HL-60 (cell line): ENCODE results near the gene EYA4.

Source experiments
- DNase-seq, 2 experiments: peaks; one replicate each; pipeline ENCODE4 v3.0.0-alpha.2; 2010 to 2020; ENCODE audit warnings: low read depth in 1 of 2, low spot score in 1 of 2
- H3K27ac ChIP-seq: fragments of 250-450 bp; sonication (Bioruptor Pico); replicated peaks from 2 replicates; pipeline ENCODE4 v1.5.1; 2020; ENCODE audit warnings: mild to moderate bottlenecking, moderate library complexity
- H3K27me3 ChIP-seq: fragments of 250-450 bp; sonication (Bioruptor Pico); 2 replicates; pipeline ENCODE4 v1.5.1; 2021; ENCODE audit warnings: mild to moderate bottlenecking, moderate library complexity; ENCODE audit not compliant: insufficient read depth, poor library complexity, severe bottlenecking
- H3K4me3 ChIP-seq: replicated peaks from 2 replicates; pipeline ENCODE4 v1.5.1; 2011; ENCODE audit warnings: mild to moderate bottlenecking, control low read depth, low read length; ENCODE audit not compliant: insufficient read depth
- GABPA ChIP-seq: IDR thresholded peaks from 2 replicates; pipeline ENCODE4 v1.6.1; 2012; ENCODE audit warnings: low read depth
- POLR2AphosphoS5 ChIP-seq: IDR thresholded peaks from 2 replicates; pipeline ENCODE4 v1.6.1; 2012; ENCODE audit warnings: low read depth
- SPI1 ChIP-seq: IDR thresholded peaks from 2 replicates; pipeline ENCODE4 v1.6.1; 2012; ENCODE audit warnings: low read depth, mild to moderate bottlenecking, borderline replicate concordance
- TF ChIP-seq, protein P1 (sequence below): IDR thresholded peaks from one replicate; pipeline ENCODE4 v1.5.1; 2011; ENCODE audit warnings: low read length, control low read depth, inconsistent platforms; ENCODE audit not compliant: insufficient read depth
- TF ChIP-seq, protein P2 (sequence below): IDR thresholded peaks from 2 replicates; pipeline ENCODE4 v1.6.1; 2012; ENCODE audit warnings: low read depth; ENCODE audit not compliant: insufficient replicate concordance

Gene EYA4

DNA sequence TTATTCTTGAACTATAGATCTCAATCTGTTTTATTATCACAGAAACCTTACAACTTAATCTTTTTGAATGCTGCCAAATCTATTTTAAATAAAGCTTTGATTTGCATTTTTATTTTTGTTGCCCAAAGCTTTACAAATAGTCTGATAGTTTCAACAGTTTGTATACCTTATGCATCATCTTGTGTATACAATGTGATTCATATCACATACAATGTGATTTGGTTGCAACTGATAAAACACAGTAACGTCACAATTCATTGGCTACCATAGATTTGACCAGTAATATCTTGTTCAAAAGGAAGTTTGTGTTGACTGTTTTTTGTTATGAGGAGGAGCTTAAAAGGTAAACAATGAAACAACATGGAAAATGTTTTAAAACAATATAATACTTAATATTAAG lies 110.9 kb downstream of the EYA4 start:
- Histone ChIP-seq H3K4me3 (no peak overlapping the region), H3K27ac (no peak overlapping the region), H3K27me3 (no peaks in the 10 kb centered on the region)
- no peak for DNase-seq
- no peak for TF ChIP-seq GABPA
- TF ChIP-seq, protein P1, sequence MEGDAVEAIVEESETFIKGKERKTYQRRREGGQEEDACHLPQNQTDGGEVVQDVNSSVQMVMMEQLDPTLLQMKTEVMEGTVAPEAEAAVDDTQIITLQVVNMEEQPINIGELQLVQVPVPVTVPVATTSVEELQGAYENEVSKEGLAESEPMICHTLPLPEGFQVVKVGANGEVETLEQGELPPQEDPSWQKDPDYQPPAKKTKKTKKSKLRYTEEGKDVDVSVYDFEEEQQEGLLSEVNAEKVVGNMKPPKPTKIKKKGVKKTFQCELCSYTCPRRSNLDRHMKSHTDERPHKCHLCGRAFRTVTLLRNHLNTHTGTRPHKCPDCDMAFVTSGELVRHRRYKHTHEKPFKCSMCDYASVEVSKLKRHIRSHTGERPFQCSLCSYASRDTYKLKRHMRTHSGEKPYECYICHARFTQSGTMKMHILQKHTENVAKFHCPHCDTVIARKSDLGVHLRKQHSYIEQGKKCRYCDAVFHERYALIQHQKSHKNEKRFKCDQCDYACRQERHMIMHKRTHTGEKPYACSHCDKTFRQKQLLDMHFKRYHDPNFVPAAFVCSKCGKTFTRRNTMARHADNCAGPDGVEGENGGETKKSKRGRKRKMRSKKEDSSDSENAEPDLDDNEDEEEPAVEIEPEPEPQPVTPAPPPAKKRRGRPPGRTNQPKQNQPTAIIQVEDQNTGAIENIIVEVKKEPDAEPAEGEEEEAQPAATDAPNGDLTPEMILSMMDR = no peak
- TF ChIP-seq, protein P2, sequence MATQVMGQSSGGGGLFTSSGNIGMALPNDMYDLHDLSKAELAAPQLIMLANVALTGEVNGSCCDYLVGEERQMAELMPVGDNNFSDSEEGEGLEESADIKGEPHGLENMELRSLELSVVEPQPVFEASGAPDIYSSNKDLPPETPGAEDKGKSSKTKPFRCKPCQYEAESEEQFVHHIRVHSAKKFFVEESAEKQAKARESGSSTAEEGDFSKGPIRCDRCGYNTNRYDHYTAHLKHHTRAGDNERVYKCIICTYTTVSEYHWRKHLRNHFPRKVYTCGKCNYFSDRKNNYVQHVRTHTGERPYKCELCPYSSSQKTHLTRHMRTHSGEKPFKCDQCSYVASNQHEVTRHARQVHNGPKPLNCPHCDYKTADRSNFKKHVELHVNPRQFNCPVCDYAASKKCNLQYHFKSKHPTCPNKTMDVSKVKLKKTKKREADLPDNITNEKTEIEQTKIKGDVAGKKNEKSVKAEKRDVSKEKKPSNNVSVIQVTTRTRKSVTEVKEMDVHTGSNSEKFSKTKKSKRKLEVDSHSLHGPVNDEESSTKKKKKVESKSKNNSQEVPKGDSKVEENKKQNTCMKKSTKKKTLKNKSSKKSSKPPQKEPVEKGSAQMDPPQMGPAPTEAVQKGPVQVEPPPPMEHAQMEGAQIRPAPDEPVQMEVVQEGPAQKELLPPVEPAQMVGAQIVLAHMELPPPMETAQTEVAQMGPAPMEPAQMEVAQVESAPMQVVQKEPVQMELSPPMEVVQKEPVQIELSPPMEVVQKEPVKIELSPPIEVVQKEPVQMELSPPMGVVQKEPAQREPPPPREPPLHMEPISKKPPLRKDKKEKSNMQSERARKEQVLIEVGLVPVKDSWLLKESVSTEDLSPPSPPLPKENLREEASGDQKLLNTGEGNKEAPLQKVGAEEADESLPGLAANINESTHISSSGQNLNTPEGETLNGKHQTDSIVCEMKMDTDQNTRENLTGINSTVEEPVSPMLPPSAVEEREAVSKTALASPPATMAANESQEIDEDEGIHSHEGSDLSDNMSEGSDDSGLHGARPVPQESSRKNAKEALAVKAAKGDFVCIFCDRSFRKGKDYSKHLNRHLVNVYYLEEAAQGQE = no peak
- no peak for TF ChIP-seq POLR2AphosphoS5
- no peak for TF ChIP-seq SPI1

DNA sequence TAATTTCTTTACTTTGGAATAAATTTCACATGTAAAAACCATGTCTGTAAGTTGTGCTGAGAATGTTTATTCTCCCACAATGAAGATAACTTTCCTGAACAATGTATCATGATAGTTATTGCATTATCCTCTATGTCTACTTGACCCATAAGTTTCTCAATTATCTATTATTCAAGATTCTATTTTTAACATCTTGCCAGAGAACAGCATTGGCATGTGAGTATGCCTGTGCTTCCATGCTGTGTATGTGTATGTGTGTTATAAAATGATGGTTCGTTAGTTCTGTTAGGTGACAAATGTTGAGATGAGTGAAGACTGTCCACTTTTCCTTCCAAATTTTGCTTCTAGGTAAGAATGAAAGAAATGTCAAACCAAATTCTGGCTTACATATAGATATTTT lies 111.9 kb downstream of the EYA4 start:
- Histone ChIP-seq H3K4me3 (no peak overlapping the region), H3K27ac (no peak overlapping the region), H3K27me3 (no peaks in the 10 kb centered on the region)
- no peak for DNase-seq
- TF ChIP-seq GABPA (no peak), SPI1 (no peak), POLR2AphosphoS5 (no peak)
- TF ChIP-seq, protein P1 = no peak
- TF ChIP-seq, protein P2 = no peak

DNA sequence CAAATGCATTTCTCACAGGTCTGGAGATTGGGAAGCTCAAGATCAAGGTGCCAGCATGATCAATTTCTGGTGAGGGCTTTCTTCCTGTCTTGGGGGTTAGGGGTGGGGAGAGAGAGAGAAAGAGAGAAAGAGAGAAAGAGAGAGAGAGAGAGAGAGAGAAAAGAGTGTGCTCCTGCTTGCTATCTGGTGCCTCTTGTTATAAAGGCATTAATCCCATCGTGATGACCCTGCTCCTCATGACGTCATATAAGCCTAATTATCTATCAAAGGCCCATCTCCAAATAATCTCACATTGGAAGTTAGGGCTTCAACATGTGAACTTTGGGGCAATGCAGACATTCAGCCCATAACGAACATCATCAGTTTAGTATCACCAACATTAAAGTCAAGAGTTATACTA lies 114.8 kb downstream of the EYA4 start:
- H3K27ac ChIP-seq = no peak overlapping the region
- TF ChIP-seq POLR2AphosphoS5 (no peak), SPI1 (no peak), GABPA (no peak)
- TF ChIP-seq, protein P1 = no peak
- TF ChIP-seq, protein P2 = no peak
- no peaks in the 10 kb centered on the region for H3K27me3 ChIP-seq
- no peak for DNase-seq
- H3K4me3 ChIP-seq = no peak overlapping the region
